Esophagus (tissue), 2 donors: ENCODE data around the gene DPEP3. TPM values are rescaled to one million over a fixed set of nuclear protein-coding genes. Genes with fewer than 3 reads are reported as not detected.
"Not testable (repeated sequence)": the region's sequence is repeated elsewhere in the genome, so short reads cannot be mapped to it uniquely, and the experiment has no call there.

Experiments
- H3K27ac ChIP-seq, 2 donors: one replicate each; pipeline ENCODE4 v1.5.1; 2013; ENCODE audit warnings: low read depth in 2 of 2, mild to moderate bottlenecking in 2 of 2, inconsistent platforms in 1 of 2, low read length in 1 of 2, moderate library complexity in 1 of 2
- H3K27me3 ChIP-seq, 2 donors: one replicate each; pipeline ENCODE4 v1.6.1; 2013; ENCODE audit warnings: low read length in 2 of 2, control low read depth in 1 of 2, mild to moderate bottlenecking in 1 of 2; ENCODE audit not compliant: insufficient read depth in 2 of 2, control insufficient read depth in 1 of 2
- H3K36me3 ChIP-seq, 2 donors: one replicate each; pipeline ENCODE4 v1.6.1; 2013; ENCODE audit warnings: low read length in 1 of 2; ENCODE audit not compliant: control insufficient read depth in 2 of 2, insufficient read depth in 2 of 2
- H3K4me1 ChIP-seq, 2 donors: one replicate each; pipeline ENCODE4 v1.6.1; 2013; ENCODE audit warnings: low read length in 1 of 2; ENCODE audit not compliant: control insufficient read depth in 2 of 2, insufficient read depth in 2 of 2
- H3K4me3 ChIP-seq, 2 donors: one replicate each; pipeline ENCODE4 v1.5.1; 2013; ENCODE audit warnings: low read length in 2 of 2, mild to moderate bottlenecking in 2 of 2, low read depth in 1 of 2, moderate library complexity in 1 of 2
- H3K9me3 ChIP-seq, 2 donors: one replicate each; pipeline ENCODE4 v1.6.1; 2013; ENCODE audit warnings: mild to moderate bottlenecking in 2 of 2, low read depth in 1 of 2, low read length in 1 of 2, moderate library complexity in 1 of 2; ENCODE audit not compliant: control insufficient read depth in 2 of 2, insufficient read depth in 1 of 2
- WGBS, 2 donors: extraction: QIAGEN DNeasy Blood & Tissue Kit; methylation state at CpG; one replicate each; pipeline ENCODE4 v1.1.7; 2013; 5-methylcytosine and 5-hydroxymethylcytosine counted together
- polyA plus RNA-seq, 2 donors: library from polyadenylated mRNA; stranded (reverse); fragments of 200-250 nt; gene quantifications; one replicate each; pipeline ENCODE4 v1.2.3, GENCODE V29; 2013
- donor health status: healthy with polysubstance abuse.
- donor health status: Bipolar disorder and iron deficiency.

Gene DPEP3
- polyA plus RNA-seq, 2 donors = 0.01 TPM; not detected in 1

GRCh38 chr16:67995423-67995822, 15.1 kb upstream of the DPEP3 start:
- Histone ChIP-seq H3K27ac (no peak overlapping the region), H3K4me1 (peaks cover 0 to 13% of the 10 kb centered on the region in 2 donors), H3K27me3 (no peaks in the 10 kb centered on the region), H3K9me3 (no peaks in the 10 kb centered on the region), H3K4me3 (no peak overlapping the region), H3K36me3 (peaks cover 0 to 4% of the 10 kb centered on the region in 2 donors)
- 58% methylated on average over 5 of the region's 5 CpGs for WGBS, 2 donors

GRCh38 chr16:67994040-67994408, 13.7 kb upstream of the DPEP3 start:
- H3K36me3 ChIP-seq, H3K27me3 ChIP-seq, H3K9me3 ChIP-seq, H3K4me3 ChIP-seq: not testable (repeated sequence)
- H3K27ac ChIP-seq = peak overlapping the region; percentile 2 to 52
- H3K4me1 ChIP-seq = peaks cover 0 to 13% of the 10 kb centered on the region in 2 donors
- 75 to 83% methylated on average over 1 to 6 of the region's 6 CpGs for WGBS, 2 donors

- WGBS, 2 donors = 13 to 23% methylated on average over 22 to 39 of the region's 39 CpGs
- H3K27ac ChIP-seq = peak overlapping the region; percentile 6 to 52
- H3K27me3 ChIP-seq = no peaks in the 10 kb centered on the region
- H3K4me3 ChIP-seq = peak overlapping the region in 1 of 2 donors; percentile 42
- no peaks in the 10 kb centered on the region for H3K9me3 ChIP-seq
- H3K4me1 ChIP-seq = peaks cover 0 to 13% of the 10 kb centered on the region in 2 donors
- peaks cover 0 to 4% of the 10 kb centered on the region in 2 donors for H3K36me3 ChIP-seq
Observed at GRCh38 chr16:67993207-67994039, 13.1 kb upstream of the DPEP3 start.

GRCh38 chr16:67992661-67993206, 12.4 kb upstream of the DPEP3 start:
- H3K4me3 ChIP-seq = no peak overlapping the region
- H3K4me1 ChIP-seq = peaks cover 0 to 13% of the 10 kb centered on the region in 2 donors
- H3K27ac ChIP-seq = peak overlapping the region in 1 of 2 donors; percentile 6
- H3K9me3 ChIP-seq = no peaks in the 10 kb centered on the region
- WGBS, 2 donors = 71% methylated on average over 20 of the region's 20 CpGs
- H3K27me3 ChIP-seq = no peaks in the 10 kb centered on the region
- H3K36me3 ChIP-seq = peaks cover 0 to 4% of the 10 kb centered on the region in 2 donors

- Histone ChIP-seq H3K27me3 (no peaks in the 10 kb centered on the region), H3K27ac (no peak overlapping the region), H3K36me3 (peaks cover 0 to 4% of the 10 kb centered on the region in 2 donors), H3K4me1 (peaks cover 0 to 13% of the 10 kb centered on the region in 2 donors), H3K4me3 (no peak overlapping the region), H3K9me3 (no peaks in the 10 kb centered on the region)
- 82 to 93% methylated on average over 6 of the region's 6 CpGs for WGBS, 2 donors
Observed at GRCh38 chr16:67990018-67990386, 9.7 kb upstream of the DPEP3 start.

- Histone ChIP-seq H3K9me3 (no peaks in the 10 kb centered on the region), H3K4me1 (peaks cover 0 to 15% of the 10 kb centered on the region in 2 donors), H3K4me3 (no peak overlapping the region), H3K36me3 (peaks cover 0 to 4% of the 10 kb centered on the region in 2 donors), H3K27me3 (no peaks in the 10 kb centered on the region), H3K27ac (no peak overlapping the region)
- WGBS, 2 donors = 85% methylated on average over 8 of the region's 8 CpGs
Observed at GRCh38 chr16:67989322-67990017, 9.2 kb upstream of the DPEP3 start.

- H3K27me3 ChIP-seq = no peaks in the 10 kb centered on the region
- H3K4me3 ChIP-seq = no peak overlapping the region
- WGBS, 2 donors = 75 to 88% methylated on average over 3 of the region's 3 CpGs
- H3K9me3 ChIP-seq = no peaks in the 10 kb centered on the region
- H3K27ac ChIP-seq = no peak overlapping the region
- peaks cover 0 to 12% of the 10 kb centered on the region in 2 donors for H3K4me1 ChIP-seq
- H3K36me3 ChIP-seq = peaks cover 0 to 4% of the 10 kb centered on the region in 2 donors
Observed at GRCh38 chr16:67988675-67989074, 8.4 kb upstream of the DPEP3 start.

GRCh38 chr16:67987460-67988160, 7.3 kb upstream of the DPEP3 start:
- Histone ChIP-seq H3K27me3 (no peaks in the 10 kb centered on the region), H3K4me3 (no peak overlapping the region), H3K36me3 (peaks cover 0 to 4% of the 10 kb centered on the region in 2 donors), H3K27ac (no peak overlapping the region), H3K4me1 (peaks cover 0 to 3% of the 10 kb centered on the region in 2 donors), H3K9me3 (no peaks in the 10 kb centered on the region)
- 74 to 78% methylated on average over 11 of the region's 11 CpGs for WGBS, 2 donors

GRCh38 chr16:67986949-67987348, 6.7 kb upstream of the DPEP3 start:
- Histone ChIP-seq H3K36me3 (peaks cover 0 to 4% of the 10 kb centered on the region in 2 donors), H3K4me3 (no peak overlapping the region), H3K27ac (no peak overlapping the region), H3K4me1 (peaks cover 0 to 2% of the 10 kb centered on the region in 2 donors), H3K27me3 (no peaks in the 10 kb centered on the region), H3K9me3 (no peaks in the 10 kb centered on the region)
- WGBS, 2 donors = 87 to 89% methylated on average over 5 of the region's 5 CpGs
